ENCODE results near the gene HOTAIR.
A peak's percentile ranks its signal among the peaks of the same experiment; 100 is the strongest.

The HOTAIR gene

GRCh38 chr12:53985692-53985993, 10.9 kb upstream of the HOTAIR start:
- DNase-seq, result no peak

GRCh38 chr12:53984901-53985691, 10.3 kb upstream of the HOTAIR start, which contains the start of gene HOXC10:
Gene HOXC10 (plus strand): TSS chr12:53985146. CDS start chr12:53985260, 114 bp downstream.
- peak; percentile 92 for DNase-seq

- no peak for DNase-seq
Observed at GRCh38 chr12:53983950-53984572, 9.3 kb upstream of the HOTAIR start.

- no peak for DNase-seq
Observed at GRCh38 chr12:53983568-53983949, 8.8 kb upstream of the HOTAIR start.

GRCh38 chr12:53982648-53983567, 8.2 kb upstream of the HOTAIR start:
- DNase-seq, result no peak

GRCh38 chr12:53981634-53982565, 7.1 kb upstream of the HOTAIR start:
- DNase-seq, result no peak

- DNase-seq, result no peak
Observed at GRCh38 chr12:53980802-53981496, 6.2 kb upstream of the HOTAIR start.

GRCh38 chr12:53980104-53980801, 5.5 kb upstream of the HOTAIR start:
- no peak for DNase-seq

- no peak for DNase-seq
Observed at GRCh38 chr12:53978477-53979356, 4.0 kb upstream of the HOTAIR start.

- no peak for DNase-seq
Observed at GRCh38 chr12:53977596-53978445, 3.1 kb upstream of the HOTAIR start.

- DNase-seq, result no peak
Observed at GRCh38 chr12:53976823-53977595, 2.3 kb upstream of the HOTAIR start.

- DNase-seq, result no peak
Observed at GRCh38 chr12:53976172-53976822, 1.5 kb upstream of the HOTAIR start.

GRCh38 chr12:53975479-53976152, 862 bp upstream of the HOTAIR start:
- no peak for DNase-seq

- DNase-seq, result no peak
Observed at GRCh38 chr12:53975064-53975471, 314 bp upstream of the HOTAIR start.

GRCh38 chr12:53973236-53974042, 1.3 kb downstream of the HOTAIR start:
- no peak for DNase-seq

- DNase-seq, result no peak
Observed at GRCh38 chr12:53972722-53973235, 2.0 kb downstream of the HOTAIR start, which contains the start of gene HOXC11. Gene HOXC11 (plus strand): TSS chr12:53973126. CDS start chr12:53973242, 116 bp downstream.
